ENCODE measurements around the gene TRAPPC11. TPM values are rescaled to one million over a fixed set of nuclear protein-coding genes. Genes with fewer than 3 reads are reported as not detected.

The TRAPPC11 gene
- total and polyA plus RNA-seq, 2 of the 4 experiments (the other 2 are of a cell fraction): 25.3 to 56.8 TPM

DNA sequence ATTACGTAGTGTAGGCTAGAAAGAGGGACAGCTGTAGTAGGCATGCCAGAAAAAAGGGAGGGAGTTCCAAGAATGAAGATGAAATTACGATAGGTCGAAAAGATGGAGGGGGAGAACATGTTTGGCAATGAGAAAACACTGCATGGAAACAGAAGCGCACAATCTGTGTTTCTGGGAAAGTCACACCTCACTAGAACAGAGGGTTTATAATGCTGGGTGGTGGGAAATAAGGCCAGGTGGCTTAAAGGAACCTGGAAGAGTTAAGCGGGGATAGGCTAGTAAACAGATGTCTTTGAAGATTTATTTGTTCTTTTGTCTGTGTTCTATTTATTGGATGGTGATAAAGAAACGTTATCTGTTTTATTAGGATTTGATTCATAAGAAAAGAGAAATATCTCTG, 29.1 kb downstream of the TRAPPC11 start:
- H2BK15ac ChIP-seq (ENCODE audit: low read depth, low read length): no peak overlapping the region
- no TSS peak for BruUV-seq (replicated peaks)
- no peak overlapping the region for H3K4me2 ChIP-seq (ENCODE audit: low read depth, low read length)
- dilution Hi-C loops (cut with HindIII; ENCODE audit: low sequenced_read_pairs, unreplicated experiment): no loop called here
- intact Hi-C loops (cut with micrococcal nuclease): no loop called here
- H3K23ac ChIP-seq (ENCODE audit: low read depth, low read length): no peak overlapping the region
- H3K27me3 ChIP-seq (ENCODE audit: control insufficient read depth, insufficient read depth, low read length): no peaks in the 10 kb centered on the region
- H4K8ac ChIP-seq (ENCODE audit: low read depth in 2 of 2, low read length in 2 of 2): no peak overlapping the region
- no peaks in the 10 kb centered on the region; a peak in 1 of 4 replicates for H3K79me1 ChIP-seq (ENCODE audit: low read depth in 1 of 2, low read length in 2 of 2)
- POLR2A ChIA-PET (ENCODE audit: unreplicated experiment): no interaction called here
- no peaks in the 10 kb centered on the region for H3K4me1 ChIP-seq (ENCODE audit: control insufficient read depth, insufficient read depth, low read length)
- no peaks in the 10 kb centered on the region for H3K9me3 ChIP-seq (ENCODE audit: control insufficient read depth, insufficient read depth, low read length)
- no peak overlapping the region for H2BK5ac ChIP-seq (ENCODE audit: low read depth, low read length, poor library complexity, severe bottlenecking)
- no peak overlapping the region for H2AK5ac ChIP-seq (ENCODE audit: low read depth, low read length)
- no peaks in the 10 kb centered on the region for H4K20me1 ChIP-seq (ENCODE audit: insufficient read depth, low read length)
- H3K4ac ChIP-seq (ENCODE audit: low read depth, low read length): no peak overlapping the region
- CTCF ChIA-PET: no interaction called here
- H3K18ac ChIP-seq (ENCODE audit: low read depth, low read length): no peak overlapping the region
- ATAC-seq (ENCODE audit: low read depth) (no peak), DNase-seq (no peak)
- WGBS, 2 experiments (ENCODE audit: extremely low coverage in 2 of 2, insufficient read length in 1 of 2): 66% methylated on average over 2 of the region's 6 CpGs; no CpG with 5 or more reads in 1 of the 2 experiments
- H3K56ac ChIP-seq (ENCODE audit: extremely low read depth, insufficient read depth, low read length): no peak overlapping the region
- no peak overlapping the region for H3K4me3 ChIP-seq (ENCODE audit: insufficient read depth, low read depth, low read length)
- no peak overlapping the region for H3K9ac ChIP-seq (ENCODE audit: low read depth, low read length)
- no peak overlapping the region for H2AFZ ChIP-seq (replicated peaks; ENCODE audit: low read length, poor library complexity)
- no peaks in the 10 kb centered on the region for H3K9me1 ChIP-seq (ENCODE audit: insufficient read depth, low read length)
- H3K27ac ChIP-seq (ENCODE audit: insufficient read depth, low read length): no peak overlapping the region
- TF ChIP-seq SMC3 (IDR thresholded peaks at IDR 0.05; ENCODE audit: low read depth, low read length) (no peak), RAD21 (IDR thresholded peaks at IDR 0.05; ENCODE audit: low read length) (no peak), BHLHE40 (IDR thresholded peaks at IDR 0.05; ENCODE audit: low read depth, low read length) (no peak)
- H3K36me3 ChIP-seq (ENCODE audit: control insufficient read depth, insufficient read depth, low read length): peaks cover 38% of the 10 kb centered on the region
- H4K5ac ChIP-seq (ENCODE audit: low read depth, low read length): no peak overlapping the region
- no peak overlapping the region for H2AK9ac ChIP-seq (replicated peaks; ENCODE audit: low read depth, low read length, poor library complexity)
- no peak overlapping the region for H2BK20ac ChIP-seq (ENCODE audit: low read depth, low read length)
- no peak overlapping the region for H3K14ac ChIP-seq (replicated peaks; ENCODE audit: low read depth, low read length)
- H2BK120ac ChIP-seq (ENCODE audit: low read depth, low read length): no peak overlapping the region
- in situ Hi-C loops (cut with MboI; ENCODE audit: low sequenced_read_pairs): no loop called here
- no peak overlapping the region for H4K91ac ChIP-seq (ENCODE audit: insufficient read depth, low read depth, low read length)
